Epithelial cell of proximal tubule (primary cell): ENCODE results near the gene NEDD8. TPM values are rescaled to one million over a fixed set of nuclear protein-coding genes. Genes with fewer than 3 reads are reported as not detected.

Experiments
- DNase-seq: peaks from one replicate; pipeline ENCODE4 v3.0.0-alpha.2; 2011; ENCODE audit warnings: low read depth
- H3K4me3 ChIP-seq: 2 replicates; pipeline ENCODE4 v1.5.1; 2011; ENCODE audit warnings: low read depth, mild to moderate bottlenecking, low read length
- CTCF ChIP-seq: conservative IDR thresholded peaks from 2 replicates; pipeline ENCODE4 v1.5.1; 2012; ENCODE audit warnings: low read depth, mild to moderate bottlenecking, low read length
- total RNA-seq: library from RNA; depleted of rRNA; stranded (reverse); fragments of >200 nt; gene quantifications from 2 replicates; pipeline ENCODE4 v1.2.3, GENCODE V29; 2015

NEDD8 gene
- total RNA-seq, 1 donor from 2014 or later: 220 TPM

- no peak overlapping the region for H3K4me3 ChIP-seq
- DNase-seq: no peak
- TF ChIP-seq CTCF: no peak
Measured at GRCh38 chr14:24176599-24176998, 55.6 kb downstream of the NEDD8 start.

GRCh38 chr14:24172871-24173281, 59.3 kb downstream of the NEDD8 start:
- TF ChIP-seq CTCF: no peak
- no peak for DNase-seq
- H3K4me3 ChIP-seq: peak overlapping the region; percentile 50

GRCh38 chr14:24172261-24172860, 59.8 kb downstream of the NEDD8 start:
- DNase-seq: no peak
- peak overlapping the region; percentile 50 for H3K4me3 ChIP-seq
- TF ChIP-seq CTCF: no peak

GRCh38 chr14:24171422-24172260, 60.5 kb downstream of the NEDD8 start, which contains the start of gene REC8:
REC8 (plus strand) TSS chr14:24172080; CDS start chr14:24172553, 473 bp downstream.
- DNase-seq: no peak
- peak within 1 kb of the TSS; percentile 50 for H3K4me3 ChIP-seq

GRCh38 chr14:24167469-24168114, 64.6 kb downstream of the NEDD8 start:
- DNase-seq: no peak
- H3K4me3 ChIP-seq: no peak overlapping the region
- no peak for TF ChIP-seq CTCF

More at GRCh38 chr14:24171422-24172260, 60.5 kb downstream of the NEDD8 start, which contains the start of gene REC8:
- no peak for TF ChIP-seq CTCF

Other genes starting within 250 kb of the NEDD8 start
- gene DHRS4L2, start 243.4 kb downstream of the NEDD8 start, total RNA-seq: 13.6 and 14.8 TPM in 2 replicates
- 0.07 TPM in 1 of 2 replicates, not detected in the other for gene CARMIL3, start 180.4 kb downstream of the NEDD8 start, total RNA-seq
- gene CPNE6, start 160.8 kb downstream of the NEDD8 start, total RNA-seq: not detected in 2 replicates
- gene PCK2, start 138.1 kb downstream of the NEDD8 start, total RNA-seq: 40.0 and 47.7 TPM in 2 replicates
- 42.6 and 51.2 TPM in 2 replicates for gene DCAF11, start 117.6 kb downstream of the NEDD8 start, total RNA-seq
- 0.87 and 1.2 TPM in 2 replicates for gene NRL, start 117.4 kb downstream of the NEDD8 start, total RNA-seq
- not detected in 2 replicates for gene FITM1, start 101.7 kb downstream of the NEDD8 start, total RNA-seq
- 266 and 385 TPM in 2 replicates for gene PSME1, start 96.2 kb downstream of the NEDD8 start, total RNA-seq
- gene EMC9, start 90.8 kb downstream of the NEDD8 start, total RNA-seq: 22.3 and 31.8 TPM in 2 replicates
- 156 and 168 TPM in 2 replicates for gene PSME2, start 85.8 kb downstream of the NEDD8 start, total RNA-seq
- 42.3 and 79.4 TPM in 2 replicates for gene RNF31, start 84.9 kb downstream of the NEDD8 start, total RNA-seq
- 26.8 and 45.1 TPM in 2 replicates for gene IRF9, start 71.1 kb downstream of the NEDD8 start, total RNA-seq
- 122 and 158 TPM in 2 replicates for gene REC8, start 60.3 kb downstream of the NEDD8 start, total RNA-seq
- gene IPO4, start 43.6 kb downstream of the NEDD8 start, total RNA-seq: 60.4 and 102 TPM in 2 replicates
- 54.4 and 84.1 TPM in 2 replicates for gene TM9SF1, start 36.9 kb downstream of the NEDD8 start, total RNA-seq
- gene TSSK4, start 26.7 kb downstream of the NEDD8 start, total RNA-seq: not detected in 2 replicates
- 42.8 and 88.4 TPM in 2 replicates for gene CHMP4A, start 18.9 kb downstream of the NEDD8 start, total RNA-seq
- 15.6 and 26.1 TPM in 2 replicates for gene MDP1, start 16.3 kb downstream of the NEDD8 start, total RNA-seq
- 64.2 and 136 TPM in 2 replicates for gene GMPR2, start 562 bp upstream of the NEDD8 start, total RNA-seq
- 43.2 and 53.2 TPM in 2 replicates for gene TINF2, start 10.3 kb upstream of the NEDD8 start, total RNA-seq
- gene TGM1, start 30.8 kb upstream of the NEDD8 start, total RNA-seq: 0.63 and 0.94 TPM in 2 replicates
- 32.7 and 39.0 TPM in 2 replicates for gene RABGGTA, start 39.2 kb upstream of the NEDD8 start, total RNA-seq
- gene DHRS1, start 67.4 kb upstream of the NEDD8 start, total RNA-seq: 25.7 and 26.4 TPM in 2 replicates
- gene NOP9, start 67.5 kb upstream of the NEDD8 start, total RNA-seq: 17.1 and 32.6 TPM in 2 replicates
- gene CIDEB, start 75.6 kb upstream of the NEDD8 start, total RNA-seq: 2.0 and 3.6 TPM in 2 replicates
- gene LTB4R2, start 77.8 kb upstream of the NEDD8 start, total RNA-seq: 1.3 and 2.7 TPM in 2 replicates
- gene LTB4R, start 79.1 kb upstream of the NEDD8 start, total RNA-seq: 0.06 and 4.0 TPM in 2 replicates
- gene ADCY4, start 102.7 kb upstream of the NEDD8 start, total RNA-seq: 1.6 and 8.0 TPM in 2 replicates
- gene RIPK3, start 107.6 kb upstream of the NEDD8 start, total RNA-seq: 6.4 and 7.6 TPM in 2 replicates
- gene NFATC4, start 135.8 kb upstream of the NEDD8 start, total RNA-seq: 4.5 and 30.2 TPM in 2 replicates
- gene NYNRIN, start 166.6 kb upstream of the NEDD8 start, total RNA-seq: 3.4 and 6.2 TPM in 2 replicates
- gene CBLN3, start 197.3 kb upstream of the NEDD8 start, total RNA-seq: 0.43 and 1.3 TPM in 2 replicates
- gene KHNYN, start 197.6 kb upstream of the NEDD8 start, total RNA-seq: 38.3 and 41.6 TPM in 2 replicates
- gene SDR39U1, start 210.4 kb upstream of the NEDD8 start, total RNA-seq: 27.4 and 36.9 TPM in 2 replicates